ENCODE data around the gene LTO1.
"Not testable (repeated sequence)": the region's sequence is repeated elsewhere in the genome, so short reads cannot be mapped to it uniquely, and the experiment has no call there.

The LTO1 gene

GRCh38 chr11:69702769-69703452 is 27.8 kb upstream of the LTO1 start:
- DNase-seq (ENCODE audit: low read depth, low spot score), result no peak
- no peak overlapping the region for H3K27ac ChIP-seq

GRCh38 chr11:69702239-69702691 is 27.1 kb upstream of the LTO1 start:
- no peak overlapping the region for H3K27ac ChIP-seq
- no peak for DNase-seq (ENCODE audit: low read depth, low spot score)

GRCh38 chr11:69700278-69701140 is 25.4 kb upstream of the LTO1 start:
- no peak overlapping the region for H3K27ac ChIP-seq
- no peak for DNase-seq (ENCODE audit: low read depth, low spot score)

GRCh38 chr11:69699213-69699612 is 24.1 kb upstream of the LTO1 start:
- no peak overlapping the region for H3K27ac ChIP-seq
- no peak for DNase-seq (ENCODE audit: low read depth, low spot score)

- no peak overlapping the region for H3K27ac ChIP-seq
- no peak for DNase-seq (ENCODE audit: low read depth, low spot score)
Measured at GRCh38 chr11:69698362-69698761, 23.2 kb upstream of the LTO1 start.

GRCh38 chr11:69697861-69698260 is 22.7 kb upstream of the LTO1 start:
- no peak overlapping the region for H3K27ac ChIP-seq
- no peak for DNase-seq (ENCODE audit: low read depth, low spot score)

- no peak overlapping the region for H3K27ac ChIP-seq
- DNase-seq (ENCODE audit: low read depth, low spot score), result no peak
Measured at GRCh38 chr11:69697469-69697843, 22.3 kb upstream of the LTO1 start.

- no peak overlapping the region for H3K27ac ChIP-seq
Measured at GRCh38 chr11:69696749-69697468, 21.8 kb upstream of the LTO1 start.

GRCh38 chr11:69695995-69696394 is 20.8 kb upstream of the LTO1 start:
- not testable (repeated sequence) for DNase-seq (ENCODE audit: low read depth, low spot score); H3K27ac ChIP-seq

More at GRCh38 chr11:69696749-69697468, 21.8 kb upstream of the LTO1 start:
- DNase-seq (ENCODE audit: low read depth, low spot score), result no peak

GRCh38 chr11:69695581-69695980 is 20.4 kb upstream of the LTO1 start:
- H3K27ac ChIP-seq, result no peak overlapping the region
- no peak for DNase-seq (ENCODE audit: low read depth, low spot score)

GRCh38 chr11:69694781-69695180 is 19.6 kb upstream of the LTO1 start:
- DNase-seq (ENCODE audit: low read depth, low spot score), result no peak
- H3K27ac ChIP-seq, result no peak overlapping the region

GRCh38 chr11:69692422-69692821 is 17.3 kb upstream of the LTO1 start:
- DNase-seq (ENCODE audit: low read depth, low spot score), result no peak
- no peak overlapping the region for H3K27ac ChIP-seq

GRCh38 chr11:69691463-69691862 is 16.3 kb upstream of the LTO1 start:
- DNase-seq (ENCODE audit: low read depth, low spot score), result no peak
- H3K27ac ChIP-seq, result peak overlapping the region; percentile 46

GRCh38 chr11:69689484-69690319 is 14.5 kb upstream of the LTO1 start:
- H3K27ac ChIP-seq, result no peak overlapping the region
- no peak for DNase-seq (ENCODE audit: low read depth, low spot score)

- not testable (repeated sequence) for DNase-seq (ENCODE audit: low read depth, low spot score)
- peak overlapping the region; percentile 1 for H3K27ac ChIP-seq
Measured at GRCh38 chr11:69687969-69688771, 13.0 kb upstream of the LTO1 start.

- no peak for DNase-seq (ENCODE audit: low read depth, low spot score)
- no peak overlapping the region for H3K27ac ChIP-seq
Measured at GRCh38 chr11:69686856-69687255, 11.7 kb upstream of the LTO1 start.

GRCh38 chr11:69686452-69686851 is 11.3 kb upstream of the LTO1 start:
- DNase-seq (ENCODE audit: low read depth, low spot score), result no peak
- no peak overlapping the region for H3K27ac ChIP-seq

GRCh38 chr11:69685348-69685747 is 10.2 kb upstream of the LTO1 start:
- H3K27ac ChIP-seq, result no peak overlapping the region
- DNase-seq (ENCODE audit: low read depth, low spot score), result no peak

GRCh38 chr11:69684651-69685050 is 9.5 kb upstream of the LTO1 start:
- no peak for DNase-seq (ENCODE audit: low read depth, low spot score)
- no peak overlapping the region for H3K27ac ChIP-seq
